Measurements from ENCODE around the gene CAT. TPM values are rescaled to one million over a fixed set of nuclear protein-coding genes. Genes with fewer than 3 reads are reported as not detected.

The CAT gene
- total RNA-seq, 4 donors from 2014 or later, result 21.9 to 99.0 (median 39.9) TPM

- peaks cover 0 to 33% (median 0%) of the 10 kb centered on the region in 4 donors for H3K27me3 ChIP-seq
- no peak overlapping the region for H3K4me3 ChIP-seq
- 84 to 95% methylated on average over 3 to 8 of the region's 8 CpGs for WGBS, 2 donors
- no peak for TF ChIP-seq POLR2A (IDR thresholded peaks at IDR 0.05)
- no peak for TF ChIP-seq CTCF (IDR thresholded peaks at IDR 0.05)
- H3K4me1 ChIP-seq, result no peaks in the 10 kb centered on the region
- no peak overlapping the region for H3K27ac ChIP-seq
- H3K9me3 ChIP-seq, result no peaks in the 10 kb centered on the region
- intact Hi-C loops (cut with DNase I), result no loop called here
- DNase-seq, result no peak
- H3K36me3 ChIP-seq, result no peaks in the 10 kb centered on the region
Observed at GRCh38 chr11:34493468-34493867, 54.7 kb downstream of the CAT start.

GRCh38 chr11:34493926-34494595 lies 55.3 kb downstream of the CAT start:
- H3K9me3 ChIP-seq, result no peaks in the 10 kb centered on the region
- H3K4me1 ChIP-seq, result no peaks in the 10 kb centered on the region
- no peak overlapping the region for H3K27ac ChIP-seq
- H3K4me3 ChIP-seq, result no peak overlapping the region
- peaks cover 0 to 32% (median 0%) of the 10 kb centered on the region in 4 donors for H3K27me3 ChIP-seq
- no peak for DNase-seq
- TF ChIP-seq POLR2A (IDR thresholded peaks at IDR 0.05) (no peak), CTCF (IDR thresholded peaks at IDR 0.05) (no peak)
- WGBS, 2 donors, result 71 to 72% methylated on average over 4 of the region's 4 CpGs
- intact Hi-C loops (cut with DNase I), result no loop called here
- H3K36me3 ChIP-seq, result no peaks in the 10 kb centered on the region

GRCh38 chr11:34495239-34495723 lies 56.5 kb downstream of the CAT start:
- WGBS, 2 donors, result 85 to 86% methylated on average over 12 of the region's 12 CpGs
- no peaks in the 10 kb centered on the region for H3K4me1 ChIP-seq
- H3K36me3 ChIP-seq, result no peaks in the 10 kb centered on the region
- peaks cover 0 to 32% (median 0%) of the 10 kb centered on the region in 4 donors for H3K27me3 ChIP-seq
- no peak for DNase-seq
- H3K27ac ChIP-seq, result no peak overlapping the region
- no peak overlapping the region for H3K4me3 ChIP-seq
- intact Hi-C loops (cut with DNase I), result no loop called here
- TF ChIP-seq CTCF (IDR thresholded peaks at IDR 0.05) (no peak), POLR2A (IDR thresholded peaks at IDR 0.05) (no peak)
- no peaks in the 10 kb centered on the region for H3K9me3 ChIP-seq

GRCh38 chr11:34495724-34496377 lies 57.1 kb downstream of the CAT start:
- no peak overlapping the region for H3K27ac ChIP-seq

More at GRCh38 chr11:34495724-34496377, 57.1 kb downstream of the CAT start:
- peaks cover 0 to 34% (median 0%) of the 10 kb centered on the region in 4 donors for H3K27me3 ChIP-seq
- H3K36me3 ChIP-seq, result no peaks in the 10 kb centered on the region
- no peak for DNase-seq
- H3K4me1 ChIP-seq, result no peaks in the 10 kb centered on the region
- no peak overlapping the region for H3K4me3 ChIP-seq
- intact Hi-C loops (cut with DNase I), result no loop called here
- 68 to 72% methylated on average over 13 to 15 of the region's 26 CpGs for WGBS, 2 donors
- TF ChIP-seq POLR2A (IDR thresholded peaks at IDR 0.05) (no peak), CTCF (IDR thresholded peaks at IDR 0.05) (no peak)
- H3K9me3 ChIP-seq, result no peaks in the 10 kb centered on the region
